A673 (cell line): ENCODE data around the gene KRTAP6-3. TPM values are rescaled to one million over a fixed set of nuclear protein-coding genes. Genes with fewer than 3 reads are reported as not detected.

Experiments
- BruUV-seq: library from RNA; stranded (reverse); fragments of 400-500 nt; replicated peaks from 2 replicates; lab custom pipeline; 2021; lab: Mats Ljungman, UMichigan
- CTCF ChIA-PET: fragments of 300-600 bp; sonication (Branson Sonifier 250); formaldehyde crosslinking; loops from one replicate; lab custom pipeline; 2022; ENCODE audit warnings: antibody characterized with exemption; lab: Charles Lee
- POLR2A ChIA-PET: fragments of 300-600 bp; sonication (Branson Sonifier 250); formaldehyde crosslinking; loops from one replicate; lab custom pipeline; 2022; ENCODE audit warnings: antibody characterized with exemption; ENCODE audit not compliant: low non-redundant PET; lab: Charles Lee
- DNase-seq: peaks from one replicate; pipeline ENCODE4 v3.0.0-alpha.2; 2015; ENCODE audit warnings: low spot score
- H3K27ac ChIP-seq: fragments of 200-600 bp; sonication (generic); 2 replicates; pipeline ENCODE4 v1.5.1; 2016; ENCODE audit warnings: mixed run types, low read depth, mild to moderate bottlenecking, mixed read lengths, antibody characterized with exemption, low read length; ENCODE audit not compliant: poor library complexity, severe bottlenecking
- H3K27me3 ChIP-seq: fragments of 200-600 bp; sonication (generic); replicated peaks from 2 replicates; pipeline ENCODE4 v1.6.1; 2017; ENCODE audit warnings: mixed run types, low read depth, mild to moderate bottlenecking, mixed read lengths, antibody characterized with exemption, low read length; ENCODE audit not compliant: insufficient read depth, poor library complexity
- H3K36me3 ChIP-seq: fragments of 200-600 bp; sonication (generic); 2 replicates; pipeline ENCODE4 v1.6.1; 2016; ENCODE audit warnings: mixed run types, mild to moderate bottlenecking, mixed read lengths, antibody characterized with exemption, low read length; ENCODE audit not compliant: insufficient read depth, poor library complexity, severe bottlenecking
- H3K4me1 ChIP-seq: fragments of 200-600 bp; sonication (generic); 2 replicates; pipeline ENCODE4 v1.6.1; 2017; ENCODE audit warnings: mixed run types, mild to moderate bottlenecking, mixed read lengths, antibody characterized with exemption, low read length; ENCODE audit not compliant: insufficient read depth, poor library complexity, severe bottlenecking
- H3K4me3 ChIP-seq: fragments of 200-600 bp; sonication (generic); 2 replicates; pipeline ENCODE4 v1.5.1; 2016; ENCODE audit warnings: low read depth, mixed run types, mild to moderate bottlenecking, mixed read lengths, low read length; ENCODE audit not compliant: poor library complexity, severe bottlenecking
- H3K9me3 ChIP-seq: fragments of 200-600 bp; sonication (generic); 2 replicates; pipeline ENCODE4 v1.6.1; 2016; ENCODE audit warnings: mixed run types, low read depth, mild to moderate bottlenecking, mixed read lengths, antibody characterized with exemption, low read length; ENCODE audit not compliant: poor library complexity, severe bottlenecking
- EZH2 ChIP-seq: fragments of 200-600 bp; sonication (generic); IDR thresholded peaks from 2 replicates; pipeline ENCODE4 v1.6.1; 2017; ENCODE audit warnings: borderline replicate concordance, low read depth, mild to moderate bottlenecking, mixed read lengths, antibody characterized with exemption, low read length; ENCODE audit not compliant: poor library complexity, severe bottlenecking
- intact Hi-C: fragments of 100-400 bp; cut with micrococcal nuclease; formaldehyde crosslinking; loops from one replicate; pipeline ENCODE4 v1.10.0; 2022; ENCODE audit not compliant: unreplicated experiment
- total RNA-seq: library from RNA; stranded (reverse); gene quantifications from 2 replicates; pipeline ENCODE4 v1.2.3, GENCODE V29; 2021
- TF ChIP-seq, protein P1 (sequence below): fragments of 300-800, 200-600 bp; sonication (generic); conservative IDR thresholded peaks from 2 replicates; pipeline ENCODE4 v1.5.1; 2017; ENCODE audit warnings: low read depth, mild to moderate bottlenecking, antibody characterized with exemption, low read length, moderate library complexity, mixed read lengths

The KRTAP6-3 gene
- total RNA-seq, 1 experiment from 2014 or later = not detected

DNA sequence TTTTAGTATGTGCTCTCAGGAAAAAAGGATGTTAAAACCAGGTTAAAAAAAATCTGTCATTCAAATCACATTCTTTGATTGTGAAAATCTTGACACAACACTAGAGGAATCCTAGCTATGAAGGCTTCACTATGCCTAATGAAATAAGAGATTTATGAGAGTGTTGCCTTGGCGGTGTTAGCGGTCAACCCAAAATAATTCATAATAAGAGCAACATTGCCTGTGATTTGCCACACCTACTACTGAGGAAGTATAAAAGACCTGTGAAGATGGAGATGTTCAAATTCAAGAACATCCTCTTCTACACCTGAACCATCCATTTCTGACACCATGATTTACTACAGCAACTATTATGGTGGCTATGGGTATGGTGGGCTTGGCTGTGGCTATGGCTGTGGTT, 23.9 kb downstream of the KRTAP6-3 start, which contains the start of gene KRTAP20-1:
Gene KRTAP20-1 (plus strand): TSS at position 301 of the 400 bp plus-strand sequence. CDS start 30 bp downstream, at position 331.
- H3K27me3 ChIP-seq = no peaks in the 10 kb centered on the region
- H3K36me3 ChIP-seq = no peaks in the 10 kb centered on the region
- TF ChIP-seq, protein P1, sequence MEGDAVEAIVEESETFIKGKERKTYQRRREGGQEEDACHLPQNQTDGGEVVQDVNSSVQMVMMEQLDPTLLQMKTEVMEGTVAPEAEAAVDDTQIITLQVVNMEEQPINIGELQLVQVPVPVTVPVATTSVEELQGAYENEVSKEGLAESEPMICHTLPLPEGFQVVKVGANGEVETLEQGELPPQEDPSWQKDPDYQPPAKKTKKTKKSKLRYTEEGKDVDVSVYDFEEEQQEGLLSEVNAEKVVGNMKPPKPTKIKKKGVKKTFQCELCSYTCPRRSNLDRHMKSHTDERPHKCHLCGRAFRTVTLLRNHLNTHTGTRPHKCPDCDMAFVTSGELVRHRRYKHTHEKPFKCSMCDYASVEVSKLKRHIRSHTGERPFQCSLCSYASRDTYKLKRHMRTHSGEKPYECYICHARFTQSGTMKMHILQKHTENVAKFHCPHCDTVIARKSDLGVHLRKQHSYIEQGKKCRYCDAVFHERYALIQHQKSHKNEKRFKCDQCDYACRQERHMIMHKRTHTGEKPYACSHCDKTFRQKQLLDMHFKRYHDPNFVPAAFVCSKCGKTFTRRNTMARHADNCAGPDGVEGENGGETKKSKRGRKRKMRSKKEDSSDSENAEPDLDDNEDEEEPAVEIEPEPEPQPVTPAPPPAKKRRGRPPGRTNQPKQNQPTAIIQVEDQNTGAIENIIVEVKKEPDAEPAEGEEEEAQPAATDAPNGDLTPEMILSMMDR = no peak
- TF ChIP-seq EZH2 = no peak
- no peak within 1 kb of the TSS for H3K27ac ChIP-seq
- POLR2A ChIA-PET = no interaction called here
- H3K4me1 ChIP-seq = no peaks in the 10 kb centered on the region
- no peaks in the 10 kb centered on the region for H3K9me3 ChIP-seq
- no peak within 1 kb of the TSS for H3K4me3 ChIP-seq
- intact Hi-C loops = no loop called here
- no TSS peak for BruUV-seq
- DNase-seq = no peak
- CTCF ChIA-PET = no interaction called here

DNA sequence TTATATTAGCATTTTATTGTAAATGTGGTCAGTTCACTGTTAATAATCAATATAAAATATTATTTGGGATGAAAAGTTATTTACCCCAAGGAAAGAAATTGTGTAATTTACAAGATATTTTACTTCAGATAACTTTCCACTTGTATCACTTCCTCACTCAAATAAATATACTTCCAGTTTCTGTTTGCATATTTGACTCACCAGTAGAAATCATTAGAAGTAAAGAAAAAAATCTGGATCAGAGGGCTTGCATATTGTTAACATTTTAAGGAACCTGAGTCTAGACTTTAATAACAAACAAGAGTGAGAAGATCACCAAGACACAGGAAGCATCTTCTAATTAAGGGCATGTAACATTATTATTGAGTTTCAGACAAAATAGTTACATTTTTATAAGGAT, 27.8 kb downstream of the KRTAP6-3 start:
- no peak for TF ChIP-seq EZH2
- TF ChIP-seq, protein P1 = no peak
- H3K4me1 ChIP-seq = no peaks in the 10 kb centered on the region
- no peaks in the 10 kb centered on the region for H3K9me3 ChIP-seq
- H3K36me3 ChIP-seq = no peaks in the 10 kb centered on the region
- no TSS peak for BruUV-seq
- H3K4me3 ChIP-seq = no peak overlapping the region
- POLR2A ChIA-PET = no interaction called here
- H3K27ac ChIP-seq = no peak overlapping the region
- CTCF ChIA-PET = no interaction called here
- H3K27me3 ChIP-seq = no peaks in the 10 kb centered on the region
- DNase-seq = no peak
- intact Hi-C loops = no loop called here

DNA sequence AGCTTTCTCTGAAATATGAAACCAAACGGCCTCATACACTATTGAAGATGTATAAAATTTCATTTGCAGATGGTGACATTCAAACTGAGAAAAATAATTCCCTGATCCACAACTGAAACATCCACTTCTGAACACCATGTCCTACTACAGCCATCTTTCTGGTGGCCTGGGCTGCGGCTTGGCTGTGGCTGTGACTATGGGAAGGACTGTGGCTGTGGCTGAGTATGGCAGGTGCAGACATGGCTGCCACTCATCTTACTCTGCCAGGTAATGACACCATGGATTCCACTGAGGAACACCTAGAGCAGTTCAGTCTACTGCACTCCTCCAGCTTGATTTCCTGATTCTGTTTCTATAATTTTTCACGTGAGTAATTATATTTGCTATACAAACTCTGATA, 28.3 kb downstream of the KRTAP6-3 start, which contains the start of gene KRTAP20-4:
Gene KRTAP20-4 (plus strand): TSS at position 106 of the 400 bp plus-strand sequence.
- TF ChIP-seq, protein P1 = no peak
- no peak for TF ChIP-seq EZH2
- H3K27ac ChIP-seq = no peak within 1 kb of the TSS
- H3K36me3 ChIP-seq = no peaks in the 10 kb centered on the region
- intact Hi-C loops = no loop called here
- ChIA-PET POLR2A (no interaction called here), CTCF (no interaction called here)
- DNase-seq = no peak
- H3K4me1 ChIP-seq = no peaks in the 10 kb centered on the region
- no peaks in the 10 kb centered on the region for H3K27me3 ChIP-seq
- H3K4me3 ChIP-seq = no peak within 1 kb of the TSS
- no peaks in the 10 kb centered on the region for H3K9me3 ChIP-seq
- no TSS peak for BruUV-seq
